OCI-LY1 (cell line): ENCODE results near the gene MRRF.

ENCODE experiments used
- EZH2 ChIP-seq: fragments of 200-600 bp; sonication (generic), shearing (Covaris generic); IDR thresholded peaks from 2 replicates; pipeline ENCODE4 v1.8.0; 2017; ENCODE audit warnings: borderline replicate concordance, mixed run types, mild to moderate bottlenecking, antibody characterized with exemption, low read length, moderate library complexity, mixed read lengths
- TF ChIP-seq, protein P1 (sequence below): fragments of 200-600 bp; sonication (generic), shearing (Covaris generic); IDR thresholded peaks from 2 replicates; pipeline ENCODE4 v1.5.1; 2017; ENCODE audit warnings: mild to moderate bottlenecking, antibody characterized with exemption, low read length, moderate library complexity, mixed read lengths

DNA sequence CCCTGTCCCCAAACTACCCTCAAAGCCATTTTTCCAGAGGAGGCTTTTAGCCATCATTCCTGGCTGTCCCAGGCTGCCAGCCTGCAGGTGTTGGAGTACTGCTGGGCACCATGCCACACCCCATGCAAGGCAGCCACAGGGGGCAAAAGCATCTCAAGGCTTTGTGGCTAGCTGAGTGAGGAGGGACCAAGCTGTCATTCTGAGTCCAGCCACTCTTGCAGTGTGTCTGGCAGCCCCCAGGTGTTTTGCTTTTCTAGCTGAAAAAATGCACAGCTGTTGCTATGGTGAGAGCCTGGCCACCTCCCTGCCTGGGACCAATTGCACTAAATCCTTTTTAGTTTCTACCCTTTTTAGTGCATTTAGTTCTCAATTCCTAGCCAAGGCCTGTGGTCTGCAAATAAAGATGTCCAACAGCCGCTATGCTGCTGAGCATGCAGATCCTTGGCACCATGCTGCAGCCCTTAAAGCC is 55.8 kb downstream of the MRRF start:
- TF ChIP-seq EZH2, result no peak
- TF ChIP-seq, protein P1, sequence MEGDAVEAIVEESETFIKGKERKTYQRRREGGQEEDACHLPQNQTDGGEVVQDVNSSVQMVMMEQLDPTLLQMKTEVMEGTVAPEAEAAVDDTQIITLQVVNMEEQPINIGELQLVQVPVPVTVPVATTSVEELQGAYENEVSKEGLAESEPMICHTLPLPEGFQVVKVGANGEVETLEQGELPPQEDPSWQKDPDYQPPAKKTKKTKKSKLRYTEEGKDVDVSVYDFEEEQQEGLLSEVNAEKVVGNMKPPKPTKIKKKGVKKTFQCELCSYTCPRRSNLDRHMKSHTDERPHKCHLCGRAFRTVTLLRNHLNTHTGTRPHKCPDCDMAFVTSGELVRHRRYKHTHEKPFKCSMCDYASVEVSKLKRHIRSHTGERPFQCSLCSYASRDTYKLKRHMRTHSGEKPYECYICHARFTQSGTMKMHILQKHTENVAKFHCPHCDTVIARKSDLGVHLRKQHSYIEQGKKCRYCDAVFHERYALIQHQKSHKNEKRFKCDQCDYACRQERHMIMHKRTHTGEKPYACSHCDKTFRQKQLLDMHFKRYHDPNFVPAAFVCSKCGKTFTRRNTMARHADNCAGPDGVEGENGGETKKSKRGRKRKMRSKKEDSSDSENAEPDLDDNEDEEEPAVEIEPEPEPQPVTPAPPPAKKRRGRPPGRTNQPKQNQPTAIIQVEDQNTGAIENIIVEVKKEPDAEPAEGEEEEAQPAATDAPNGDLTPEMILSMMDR, result no peak
